DND-41 (cell line): ENCODE results near the gene NPS.

ENCODE experiments used
- ATAC-seq: fragments of 200-7000 bp; cut with Tn5 transposase; 3 replicates; pipeline ENCODE4 v1.9.1; 2021; ENCODE audit warnings: low read depth; ENCODE audit not compliant: insufficient read depth
- DNase-seq: peaks from one replicate; pipeline ENCODE4 v3.0.0-alpha.2; 2020
- H2AFZ ChIP-seq: 2 replicates; pipeline ENCODE4 v1.6.0; 2012; ENCODE audit warnings: low read depth, low read length
- H3K27ac ChIP-seq: 2 replicates; pipeline ENCODE4 v1.5.1; 2012; ENCODE audit warnings: low read length, inconsistent platforms
- H3K27me3 ChIP-seq: fragments of 200-600 bp; sonication (generic); 2 replicates; pipeline ENCODE4 v1.6.0; 2012; ENCODE audit warnings: low read length, mild to moderate bottlenecking, inconsistent platforms; ENCODE audit not compliant: insufficient read depth, poor library complexity
- H3K36me3 ChIP-seq: 2 replicates; pipeline ENCODE4 v1.5.1; 2012; ENCODE audit warnings: low read length, inconsistent platforms; ENCODE audit not compliant: insufficient read depth
- H3K4me1 ChIP-seq: 2 replicates; pipeline ENCODE4 v1.5.1; 2012; ENCODE audit warnings: mild to moderate bottlenecking, low read length; ENCODE audit not compliant: insufficient read depth
- H3K4me2 ChIP-seq: 2 replicates; pipeline ENCODE4 v1.6.0; 2012; ENCODE audit warnings: mild to moderate bottlenecking, moderate library complexity, low read length, inconsistent platforms; ENCODE audit not compliant: insufficient read depth
- H3K4me3 ChIP-seq, 2 experiments: fragments of 200-600 bp in 1 of 2; shearing (Covaris generic) in 1 of 2; 2 replicates each; pipeline ENCODE4 v1.5.1; 2012 to 2016; ENCODE audit warnings: inconsistent platforms in 2 of 2, low read length in 2 of 2, mild to moderate bottlenecking in 2 of 2, low read depth in 1 of 2, moderate library complexity in 1 of 2
- H3K79me2 ChIP-seq: 2 replicates; pipeline ENCODE4 v1.6.0; 2012; ENCODE audit warnings: low read length, inconsistent platforms; ENCODE audit not compliant: insufficient read depth
- H3K9ac ChIP-seq: 2 replicates; pipeline ENCODE4 v1.6.0; 2012; ENCODE audit warnings: low read depth, mild to moderate bottlenecking, inconsistent platforms, low read length, moderate library complexity
- H3K9me3 ChIP-seq: 2 replicates; pipeline ENCODE4 v1.5.1; 2012; ENCODE audit warnings: low read length, moderate library complexity, mild to moderate bottlenecking, inconsistent platforms; ENCODE audit not compliant: insufficient read depth, severe bottlenecking
- H4K20me1 ChIP-seq: 2 replicates; pipeline ENCODE4 v1.6.0; 2012; ENCODE audit warnings: low read length; ENCODE audit not compliant: insufficient read depth
- CTCF ChIP-seq: IDR thresholded peaks from 2 replicates; pipeline ENCODE4 v1.5.1; 2012; ENCODE audit warnings: borderline replicate concordance, low read length, moderate library complexity, mild to moderate bottlenecking; ENCODE audit not compliant: poor library complexity, severe bottlenecking; ENCODE audit errors: extremely low read depth
- EZH2 ChIP-seq: IDR thresholded peaks from 3 replicates; pipeline ENCODE4 v1.6.1; 2012; ENCODE audit warnings: borderline replicate concordance, low read depth, mild to moderate bottlenecking, moderate library complexity, low read length, inconsistent platforms; ENCODE audit not compliant: severe bottlenecking

Gene NPS

GRCh38 chr10:127535802-127536515 is 13.2 kb upstream of the NPS start:
- Histone ChIP-seq H3K4me3 (no peak overlapping the region), H3K4me1 (no peaks in the 10 kb centered on the region), H3K9me3 (no peaks in the 10 kb centered on the region), H2AFZ (no peak overlapping the region), H3K27ac (no peak overlapping the region), H3K27me3 (no peaks in the 10 kb centered on the region), H3K79me2 (no peaks in the 10 kb centered on the region), H4K20me1 (no peaks in the 10 kb centered on the region), H3K4me2 (no peak overlapping the region), H3K9ac (no peak overlapping the region), H3K36me3 (no peaks in the 10 kb centered on the region)
- TF ChIP-seq CTCF (no peak), EZH2 (no peak)
- ATAC-seq (no peak), DNase-seq (no peak)

GRCh38 chr10:127536972-127537760 is 11.9 kb upstream of the NPS start:
- Histone ChIP-seq H3K4me1 (no peaks in the 10 kb centered on the region), H3K27ac (no peak overlapping the region), H2AFZ (no peak overlapping the region), H3K9me3 (no peaks in the 10 kb centered on the region), H3K27me3 (no peaks in the 10 kb centered on the region), H3K4me2 (no peak overlapping the region), H4K20me1 (no peaks in the 10 kb centered on the region), H3K9ac (no peak overlapping the region), H3K79me2 (no peaks in the 10 kb centered on the region), H3K4me3 (no peak overlapping the region), H3K36me3 (no peaks in the 10 kb centered on the region)
- no peak for ATAC-seq
- no peak for DNase-seq
- TF ChIP-seq CTCF (no peak), EZH2 (no peak)

- DNase-seq (no peak), ATAC-seq (no peak)
- TF ChIP-seq CTCF (no peak), EZH2 (no peak)
- no peak overlapping the region for H2AFZ ChIP-seq
- H3K4me3 ChIP-seq, result no peak overlapping the region
- H3K27me3 ChIP-seq, result no peaks in the 10 kb centered on the region
- H3K4me2 ChIP-seq, result no peak overlapping the region
- no peaks in the 10 kb centered on the region for H3K79me2 ChIP-seq
- H3K9me3 ChIP-seq, result no peaks in the 10 kb centered on the region
- no peak overlapping the region for H3K27ac ChIP-seq
- no peaks in the 10 kb centered on the region for H3K36me3 ChIP-seq
- H3K4me1 ChIP-seq, result no peaks in the 10 kb centered on the region
- no peaks in the 10 kb centered on the region for H4K20me1 ChIP-seq
- no peak overlapping the region for H3K9ac ChIP-seq
Measured at GRCh38 chr10:127537924-127538323, 11.2 kb upstream of the NPS start.
